CD1c-positive myeloid dendritic cell (primary cell): ENCODE data around the gene KIAA0753.
A peak's percentile ranks its signal among the peaks of the same experiment; 100 is the strongest.

Experiments used
- DNase-seq: peaks from one replicate; pipeline ENCODE4 v3.0.0-alpha.2; 2016; ENCODE audit errors: extremely low spot score

The KIAA0753 gene

DNA sequence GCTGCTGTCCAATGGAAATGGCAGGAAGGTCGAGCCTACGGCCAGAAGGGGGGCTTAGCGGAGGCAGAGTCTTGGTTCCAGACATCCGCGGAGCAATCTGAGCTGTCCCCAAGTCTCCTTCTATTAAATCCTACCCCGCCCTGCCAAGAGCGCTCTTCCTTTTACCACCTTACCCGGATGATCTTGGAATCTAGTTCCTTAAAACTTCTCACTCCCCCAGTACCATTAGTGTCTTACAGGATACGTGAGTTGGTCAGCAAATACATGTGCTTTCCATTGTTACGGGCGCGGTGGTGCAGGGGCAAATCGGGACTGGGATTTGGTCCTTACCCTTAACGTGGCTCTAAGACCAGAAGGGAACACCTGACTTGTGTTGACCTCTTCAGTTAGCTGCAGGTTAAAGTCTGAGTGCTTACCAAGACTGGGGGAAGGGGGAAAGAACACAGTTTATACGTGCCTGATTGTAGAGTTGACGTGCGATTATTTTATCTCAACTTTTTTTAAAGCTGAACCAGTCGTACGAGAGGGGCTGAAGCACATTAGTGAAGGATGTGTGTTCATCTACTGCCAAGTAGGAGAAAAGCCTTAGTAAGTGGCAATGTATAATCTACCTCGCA is 844 bp upstream of the KIAA0753 start:
- DNase-seq = peak; percentile 54

DNA sequence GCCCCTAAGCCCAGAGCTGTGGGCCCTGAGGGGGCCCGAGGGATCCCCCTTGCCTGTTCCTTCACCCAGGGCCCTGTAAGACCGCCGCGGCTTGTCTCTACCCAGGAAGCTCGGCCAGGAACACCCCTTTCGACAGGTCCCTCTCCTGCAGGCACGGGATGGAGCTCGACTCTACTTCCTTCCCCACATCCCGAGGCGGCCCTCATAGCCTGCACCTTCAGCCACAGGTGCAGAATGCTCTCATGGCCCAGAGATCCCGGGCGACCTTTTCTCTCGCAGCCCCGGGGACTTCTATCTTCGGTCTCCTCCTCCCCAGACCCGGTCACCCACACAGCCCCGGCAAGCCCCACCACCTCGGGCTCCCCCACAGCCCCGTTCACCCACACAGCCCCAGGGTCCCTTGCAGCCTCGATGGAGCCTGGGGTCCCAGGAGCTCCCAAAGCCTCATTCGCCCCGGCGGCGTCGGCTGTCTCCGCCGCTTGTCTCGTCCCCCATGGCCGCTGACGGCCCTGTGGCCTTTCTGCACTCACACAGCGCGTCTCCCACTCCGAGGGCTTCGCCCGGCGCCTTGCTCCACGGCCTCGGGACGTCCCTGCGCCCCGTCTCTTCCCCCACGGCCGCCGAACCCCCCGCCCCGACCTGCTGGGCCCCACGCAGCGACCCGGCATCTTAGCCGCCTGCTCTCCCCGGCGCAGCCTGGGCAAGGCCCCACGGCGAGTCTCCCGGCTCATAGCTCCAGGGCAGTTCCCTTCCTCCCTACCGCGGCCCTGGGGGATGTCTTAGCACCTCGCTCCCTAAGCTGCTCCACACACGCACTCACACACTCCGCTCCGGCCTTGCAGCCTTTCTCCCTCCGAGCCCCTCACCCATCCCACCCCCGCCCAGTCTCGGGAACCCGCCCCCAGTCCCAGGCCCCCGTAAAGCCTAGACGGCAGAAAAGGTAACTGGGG is 650 bp downstream of the KIAA0753 start:
- peak; percentile 59 for DNase-seq

DNA sequence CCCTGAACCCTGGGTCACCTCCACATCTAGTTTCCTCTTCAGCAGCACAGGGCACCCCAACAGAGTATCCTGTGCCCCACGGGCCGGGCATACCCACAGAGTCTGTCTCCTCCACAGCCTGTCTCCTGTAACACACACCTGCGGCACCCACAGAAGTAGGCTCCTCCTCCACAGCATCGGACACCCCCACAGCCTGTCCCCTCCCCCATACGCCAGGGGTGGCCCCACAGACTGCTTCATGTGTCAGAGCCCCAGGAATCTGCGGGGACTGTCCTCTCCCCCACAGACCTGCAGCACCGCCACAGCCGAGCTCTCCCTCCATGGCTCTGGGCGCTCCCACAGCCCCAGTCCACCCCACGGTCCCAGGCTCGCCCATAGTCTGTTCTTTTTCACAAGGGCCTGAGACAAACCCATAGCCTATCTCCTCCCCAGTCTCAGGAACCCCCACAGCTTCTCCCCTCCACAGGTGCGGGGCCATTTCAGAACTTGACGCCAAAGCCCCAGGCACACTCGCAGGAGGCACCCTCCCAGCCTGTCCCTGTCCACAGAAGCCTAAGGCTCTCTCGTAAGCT is 1.4 kb downstream of the KIAA0753 start:
- DNase-seq = no peak

DNA sequence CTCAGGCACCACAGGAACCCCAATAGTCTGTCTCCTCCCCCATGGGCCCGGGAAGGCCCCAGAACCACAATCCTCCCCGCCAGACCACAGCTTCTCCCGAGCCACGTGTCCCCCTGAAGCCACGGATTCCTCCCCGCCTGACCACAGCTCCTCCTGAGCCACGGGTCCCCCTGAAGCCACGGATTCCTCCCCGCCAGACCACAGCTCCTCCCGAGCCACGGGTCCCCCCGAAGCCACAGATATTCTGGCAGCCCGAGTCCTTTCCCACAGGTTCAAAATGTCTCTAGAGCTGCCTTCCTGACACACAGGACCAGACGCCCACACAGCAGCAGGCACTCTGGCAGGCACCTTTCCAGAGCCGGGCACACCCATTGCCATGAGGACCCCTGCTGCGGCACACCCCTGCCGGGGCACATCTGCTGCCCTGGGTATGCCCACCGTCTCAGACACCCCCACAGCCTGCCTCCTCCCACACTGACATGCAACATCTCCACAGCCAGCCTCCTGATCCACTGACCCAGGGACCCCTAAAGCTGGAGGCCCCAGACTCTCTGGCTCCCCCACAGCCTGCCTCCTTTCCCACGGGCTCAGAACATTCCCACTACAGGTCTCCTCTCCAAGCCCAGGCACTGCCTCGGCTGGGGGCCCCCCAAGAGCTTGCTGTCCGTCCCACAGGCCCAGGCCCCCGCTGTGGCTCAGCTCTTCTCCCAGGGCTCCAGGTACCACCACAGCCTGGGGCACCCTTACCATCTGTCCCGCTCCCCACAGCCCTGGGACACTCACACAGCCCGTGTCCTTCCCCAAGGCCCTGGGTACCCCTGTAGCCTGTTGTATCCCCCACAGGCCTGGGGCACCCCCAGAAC is 2.2 kb downstream of the KIAA0753 start:
- DNase-seq = no peak

DNA sequence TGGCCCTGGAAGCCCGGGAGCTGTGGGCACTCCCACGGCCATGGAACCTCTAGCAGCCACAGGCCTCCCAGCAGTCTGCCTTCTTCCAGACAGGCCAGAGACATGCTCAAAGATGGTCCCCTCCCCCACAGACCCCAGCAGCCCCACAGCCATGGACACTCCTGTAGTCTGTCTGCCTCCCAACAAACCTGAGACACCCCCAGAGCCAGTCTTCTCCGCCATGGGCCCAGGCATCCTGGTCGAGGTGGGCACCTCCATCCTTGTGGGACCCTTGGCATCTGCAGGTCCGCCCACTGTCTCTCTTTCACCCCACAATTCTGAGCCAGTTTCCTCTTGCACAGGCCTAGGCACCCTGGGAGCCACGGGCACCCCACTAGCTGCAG is 3.1 kb downstream of the KIAA0753 start:
- no peak for DNase-seq

DNA sequence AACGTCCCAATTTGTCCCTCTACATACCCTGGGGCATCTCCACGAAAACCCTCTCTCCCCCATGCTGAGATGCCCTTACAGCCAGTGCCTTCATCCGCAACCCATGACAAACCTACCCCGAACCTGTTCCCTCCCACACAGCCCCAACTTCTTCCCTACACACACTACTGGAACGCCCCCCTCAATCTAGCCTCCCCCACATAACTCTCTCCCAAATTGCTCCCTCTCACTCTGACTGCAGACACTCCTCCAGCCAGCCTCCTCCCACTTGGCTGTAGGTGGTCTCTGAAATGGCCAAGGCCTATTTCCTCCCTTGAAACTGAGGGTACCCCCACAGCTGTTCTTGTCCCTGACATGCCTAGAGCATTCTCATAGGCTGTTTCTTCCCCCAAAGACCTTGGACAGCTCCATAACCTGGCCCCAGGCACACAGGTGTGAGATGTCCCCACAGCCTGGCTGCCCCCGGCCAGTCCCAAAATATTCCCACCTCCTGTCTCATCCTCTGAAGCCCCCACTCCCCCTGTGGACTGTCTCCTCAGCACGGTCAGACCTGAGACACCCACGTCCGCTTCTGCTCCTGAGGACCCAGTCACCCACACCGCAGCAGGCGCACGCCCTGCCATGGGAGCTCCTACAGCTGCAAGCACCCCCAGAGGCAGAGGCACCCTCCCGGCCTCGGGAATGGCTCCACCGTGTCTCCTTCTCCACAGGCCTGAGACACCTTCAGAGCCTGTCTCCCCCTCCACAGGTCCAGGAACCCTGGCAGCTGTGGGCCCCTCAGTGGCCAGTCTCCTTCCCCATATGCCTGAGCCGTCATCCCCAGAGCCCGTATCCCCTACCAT is 3.7 kb downstream of the KIAA0753 start:
- no peak for DNase-seq

DNA sequence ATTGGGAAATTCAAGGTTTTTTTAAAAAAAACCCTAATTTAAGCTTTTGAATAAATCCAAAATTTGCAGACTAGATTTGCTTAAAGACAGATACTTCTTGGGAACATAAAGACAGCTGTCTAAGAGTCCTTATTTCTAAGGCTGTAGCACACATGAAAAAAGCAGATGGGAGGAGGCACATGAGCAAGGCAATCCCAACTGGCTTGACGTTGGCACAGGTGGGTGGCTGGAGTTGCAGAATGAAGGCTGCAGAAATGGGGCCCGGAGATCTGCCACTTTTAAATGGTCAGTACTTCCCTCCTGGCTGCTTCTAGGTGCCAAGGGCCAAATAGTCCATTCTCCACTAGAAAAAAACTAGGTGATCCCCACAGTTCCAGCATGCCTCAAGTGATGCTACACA is 4.4 kb downstream of the KIAA0753 start:
- no peak for DNase-seq

DNA sequence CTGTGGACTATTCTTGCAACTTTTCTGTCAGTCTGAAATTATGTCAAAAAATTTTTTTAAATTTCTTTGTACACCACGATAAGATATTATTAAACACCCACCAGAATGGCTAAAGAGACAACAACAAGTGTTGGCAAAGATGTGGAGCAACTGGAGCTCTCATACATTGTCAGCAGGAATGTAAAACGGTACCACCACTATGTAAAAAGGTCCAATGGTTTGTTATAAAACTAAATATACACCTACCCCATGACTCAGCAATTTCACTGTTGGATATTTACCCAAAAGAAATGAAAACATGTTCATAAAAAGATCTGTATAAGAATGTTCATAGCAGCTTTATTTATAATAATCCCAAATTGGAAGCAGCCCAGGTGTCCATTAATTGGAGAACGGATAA is 7.2 kb downstream of the KIAA0753 start:
- no peak for DNase-seq

DNA sequence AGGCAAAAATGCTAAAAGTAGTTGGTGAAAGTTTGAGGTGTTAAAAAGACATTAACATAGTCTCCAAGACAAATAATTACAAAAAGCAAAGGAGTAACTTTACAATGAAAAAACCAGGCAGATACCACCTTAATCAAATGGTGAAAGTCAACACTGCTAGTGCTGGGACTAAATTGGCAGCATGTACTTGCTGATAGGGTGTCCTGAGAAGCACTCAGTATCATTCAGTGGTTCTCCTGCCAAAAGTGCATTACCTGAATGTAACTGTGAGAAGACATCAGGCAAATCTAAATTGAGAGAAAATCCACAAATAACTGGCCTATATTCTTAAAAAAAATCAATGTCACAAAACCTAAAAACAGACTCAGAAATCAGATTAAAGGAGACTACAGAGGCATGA is 8.0 kb downstream of the KIAA0753 start:
- no peak for DNase-seq

DNA sequence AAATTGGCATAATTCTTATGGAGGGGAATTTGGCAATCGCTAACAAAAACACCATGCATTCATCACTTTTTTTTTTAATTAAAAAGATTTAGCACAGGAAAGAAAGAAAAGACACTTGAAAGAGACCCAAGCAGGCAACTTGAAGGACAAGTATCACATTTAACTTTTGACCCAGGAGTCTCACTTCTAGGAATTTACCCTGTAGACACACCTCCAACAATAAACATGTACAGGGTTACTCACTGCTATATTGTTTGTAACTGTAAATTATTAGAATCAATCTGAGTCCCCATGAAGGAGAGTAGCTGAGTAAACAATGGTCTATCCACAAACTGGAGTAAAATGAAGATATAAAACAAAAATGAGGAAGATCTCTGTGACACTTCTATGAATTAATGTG is 10.1 kb downstream of the KIAA0753 start:
- no peak for DNase-seq

DNA sequence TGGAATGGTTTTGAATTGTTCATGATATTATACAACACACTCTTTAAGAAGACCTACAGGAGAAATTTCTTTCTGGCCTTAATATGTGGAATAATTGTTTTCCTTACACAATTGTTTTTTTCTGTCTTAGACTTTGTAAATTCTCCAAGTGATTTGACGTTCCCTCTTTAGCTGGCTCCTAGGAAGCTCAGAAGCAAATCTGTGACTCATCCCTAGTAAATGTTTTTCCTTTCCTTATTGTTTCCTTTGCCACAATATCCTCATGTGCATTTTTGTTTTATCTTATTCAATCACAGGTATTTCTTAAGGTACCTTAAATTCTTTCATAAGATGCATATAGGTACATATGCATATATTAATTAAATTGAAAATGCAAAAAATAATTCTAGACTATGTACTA is 13.5 kb downstream of the KIAA0753 start:
- no peak for DNase-seq

DNA sequence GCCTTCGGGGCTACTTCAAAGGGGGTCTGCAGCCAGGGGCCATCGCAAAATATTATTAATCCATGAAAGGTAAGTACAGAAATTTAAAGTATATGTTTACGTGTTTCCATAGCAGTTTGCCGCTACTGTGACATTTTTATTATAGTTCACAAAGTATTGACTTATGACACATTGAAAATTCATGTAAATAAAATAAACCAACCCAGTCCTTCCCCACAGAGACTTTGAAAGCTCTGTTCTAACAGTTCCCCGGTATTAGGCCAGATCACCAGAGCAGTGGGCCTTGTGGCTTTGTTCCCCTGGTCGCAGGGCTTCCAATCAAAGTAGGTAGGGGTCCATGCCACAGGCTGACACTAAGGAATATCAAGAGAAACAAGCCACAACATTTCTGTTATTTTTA is 13.9 kb downstream of the KIAA0753 start:
- no peak for DNase-seq

DNA sequence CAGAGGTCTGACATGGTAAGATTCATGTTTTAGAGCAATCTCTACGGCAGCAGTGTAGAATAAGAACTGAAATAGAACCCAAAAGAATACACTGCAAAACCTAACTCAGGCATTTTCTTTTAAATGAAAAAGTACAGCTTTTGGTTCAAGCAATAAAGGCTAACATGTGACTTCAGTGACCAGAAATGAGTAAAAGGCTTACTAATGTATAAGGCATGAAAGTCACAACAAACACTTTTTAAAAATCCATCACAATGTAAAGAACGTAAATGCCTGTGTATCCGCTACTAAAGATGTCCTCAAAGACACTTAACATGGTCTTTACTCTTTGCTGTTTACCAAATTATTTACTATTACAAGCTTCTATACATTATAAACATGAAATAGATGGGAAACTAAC is 16.6 kb downstream of the KIAA0753 start:
- DNase-seq = no peak

DNA sequence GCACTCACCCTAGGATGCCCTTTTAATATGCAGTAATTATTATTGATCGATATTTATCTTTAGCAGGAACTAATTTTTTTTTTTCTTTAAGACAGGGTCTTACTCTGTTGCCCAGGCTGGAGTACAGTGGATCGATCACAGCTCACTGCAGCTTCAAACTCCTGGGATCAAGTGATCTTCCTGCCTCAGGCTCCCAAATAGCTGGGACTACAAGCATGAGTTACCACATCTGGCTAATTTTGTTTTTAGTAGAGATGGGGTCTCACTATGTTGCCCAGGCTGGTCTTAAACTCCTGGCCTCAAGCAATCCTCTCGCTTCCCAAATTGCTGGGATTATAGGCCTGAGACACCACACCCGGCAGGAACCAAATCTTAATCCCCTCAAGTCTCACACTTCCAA is 29.3 kb downstream of the KIAA0753 start:
- no peak for DNase-seq

DNA sequence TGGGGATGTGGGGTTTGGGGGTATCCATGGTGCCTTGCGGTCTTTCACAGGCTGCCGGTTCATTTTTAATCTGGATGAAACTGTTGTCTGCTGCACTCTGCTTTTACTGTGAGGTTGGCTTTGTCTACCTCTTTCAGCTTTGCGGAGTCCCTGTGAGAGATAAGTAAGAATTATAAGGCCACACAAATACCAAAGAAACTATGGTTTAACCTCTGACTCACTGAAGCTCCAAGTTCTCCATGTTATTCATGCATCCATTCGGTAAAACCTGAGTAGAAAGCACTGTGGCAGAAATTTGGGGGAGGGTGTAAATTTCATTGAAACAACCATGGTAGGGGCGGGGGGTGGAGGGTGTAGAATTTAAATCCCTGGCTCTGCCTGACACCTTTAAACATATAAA is 30.5 kb downstream of the KIAA0753 start:
- DNase-seq = no peak

DNA sequence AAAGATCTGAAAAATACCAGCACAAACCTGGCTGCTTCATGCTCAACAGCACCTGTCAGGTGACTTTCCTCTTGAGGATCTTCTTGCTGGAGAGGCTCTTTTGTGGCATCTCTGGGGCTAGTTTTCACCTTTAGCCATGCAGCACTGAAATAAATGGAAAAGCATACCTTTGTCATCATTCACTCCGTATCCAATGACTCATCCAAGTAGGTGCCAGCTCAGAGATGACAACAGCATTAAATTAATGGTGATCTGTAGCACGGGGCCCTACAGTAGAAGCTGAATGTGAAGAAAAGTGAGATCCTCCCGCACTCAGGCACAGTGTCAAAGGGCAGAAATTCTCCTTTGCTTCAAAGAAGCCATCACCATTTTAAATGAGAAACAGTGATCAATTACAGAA is 32.2 kb downstream of the KIAA0753 start:
- DNase-seq = no peak

DNA sequence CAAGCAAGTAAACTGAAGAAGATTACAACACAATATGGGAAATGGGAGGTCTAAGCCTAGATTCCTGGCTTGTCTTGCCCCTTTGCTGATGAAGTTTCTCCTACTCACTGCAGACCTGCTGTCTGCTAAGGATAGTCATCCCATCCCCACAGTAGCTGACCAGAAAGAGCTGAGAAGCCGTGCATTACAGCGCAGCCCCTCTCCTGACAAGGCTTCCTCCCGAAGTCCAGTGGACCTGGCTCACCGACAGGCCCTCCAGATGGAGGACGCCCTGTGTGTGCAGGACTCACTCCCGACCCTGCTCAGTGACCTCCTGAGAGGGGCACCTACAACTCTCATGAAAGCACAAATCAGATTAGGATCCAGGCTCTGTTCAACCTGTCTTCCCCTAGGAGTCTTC is 35.4 kb downstream of the KIAA0753 start:
- no peak for DNase-seq

DNA sequence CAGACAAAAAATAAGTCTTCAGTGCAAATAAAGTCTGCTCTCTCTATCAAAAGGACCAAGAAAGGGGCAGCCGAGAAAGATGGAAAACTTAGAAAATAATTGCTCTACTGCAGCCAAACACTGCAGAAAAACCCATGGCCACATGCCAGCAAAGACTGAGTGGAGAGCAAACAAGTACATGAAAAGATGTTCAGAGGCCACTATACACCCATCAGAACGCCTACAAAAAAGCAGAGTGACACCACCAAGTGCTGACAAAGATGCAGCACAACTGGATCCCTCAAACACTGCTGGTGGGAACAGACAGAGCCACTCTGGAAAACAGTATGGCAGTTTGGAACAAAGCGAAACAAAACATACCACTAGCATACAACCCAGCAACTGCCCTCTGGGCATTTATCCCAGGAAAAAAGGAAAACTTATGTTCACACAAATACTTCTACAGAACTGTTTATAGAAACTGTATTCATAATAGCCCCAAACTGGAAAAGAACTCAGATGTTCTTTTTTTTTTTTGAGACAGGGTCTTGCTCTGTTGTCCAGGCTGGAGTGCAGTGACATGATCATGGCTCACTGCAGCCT is 36.7 kb downstream of the KIAA0753 start:
- DNase-seq = no peak

DNA sequence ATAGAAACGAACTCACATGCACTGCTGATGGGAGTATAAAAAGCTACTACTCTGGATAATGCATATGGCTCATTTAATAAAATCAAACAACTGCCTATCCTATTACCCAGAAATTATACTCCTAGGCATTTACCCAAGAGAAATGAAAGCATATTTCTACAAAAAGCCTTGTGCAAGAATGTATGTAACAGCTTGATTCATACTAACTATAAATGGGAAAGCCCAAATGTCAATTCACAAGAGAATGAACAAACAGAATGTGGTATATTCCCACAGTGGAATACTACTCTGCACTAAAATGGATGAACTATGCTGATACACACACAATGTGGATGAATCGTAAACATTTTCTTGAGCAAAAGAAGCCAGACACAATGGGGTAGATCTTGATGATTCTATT is 38.4 kb downstream of the KIAA0753 start:
- DNase-seq = no peak

DNA sequence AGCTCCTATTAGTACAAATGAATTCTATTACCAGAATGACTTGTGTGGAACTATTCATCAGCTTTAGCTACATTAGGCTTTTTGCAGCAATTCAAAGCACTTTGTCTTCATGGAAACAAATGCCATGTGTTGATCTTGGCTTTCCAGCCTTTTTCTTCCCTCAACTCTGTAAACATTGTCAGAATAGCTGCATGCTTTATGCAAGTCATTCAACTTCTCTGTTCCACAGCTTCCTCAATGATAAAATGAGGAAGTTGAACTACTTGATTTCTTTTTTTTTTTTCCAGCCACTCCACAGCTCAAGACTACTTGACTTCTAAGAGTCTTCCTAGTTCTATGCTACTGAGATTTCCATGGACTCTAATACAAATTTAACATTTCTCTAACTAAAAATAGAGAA is 41.1 kb downstream of the KIAA0753 start:
- DNase-seq = peak; percentile 83

DNA sequence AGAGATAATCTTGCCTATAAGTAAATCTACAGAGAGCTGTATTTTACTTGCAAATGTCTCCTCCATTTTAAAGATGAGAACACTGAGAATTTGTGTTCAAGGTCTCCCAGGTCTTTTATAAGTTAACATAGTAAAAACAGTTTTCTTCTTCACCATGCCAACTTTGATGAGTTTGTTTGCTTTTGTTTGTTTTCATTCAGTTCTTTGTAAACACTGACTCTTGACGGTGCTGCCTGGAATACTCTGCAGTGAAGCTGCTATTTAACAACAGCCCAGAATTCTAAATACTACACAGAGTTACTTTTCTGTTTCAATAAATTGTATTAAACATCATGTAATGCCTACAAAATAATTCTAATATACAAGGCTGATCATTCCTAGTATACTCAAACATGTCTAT is 42.8 kb downstream of the KIAA0753 start:
- DNase-seq = no peak
